Measurements from ENCODE around the gene CRTAP. TPM values are rescaled to one million over a fixed set of nuclear protein-coding genes. Genes with fewer than 3 reads are reported as not detected.

CRTAP gene
- total and polyA plus RNA-seq, 2 of the 13 experiments (the other 11 are each of a cell fraction or from before 2014, with no cell fraction given): 54.2 to 119 TPM

- TF ChIP-seq POGZ (CRISPR knock-in tag; IDR thresholded peaks at IDR 0.05) (no peak; the same call in 1 of the 2 replicates), ZNF644 (CRISPR knock-in tag; IDR thresholded peaks at IDR 0.05; ENCODE audit: low read depth) (no peak), MXD4 (CRISPR knock-in tag; IDR thresholded peaks at IDR 0.05) (peak; percentile 80; the same call in 1 of the 2 replicates), POGK (CRISPR knock-in tag; conservative IDR thresholded peaks at IDR 0.05) (peak; percentile 95), TGIF2 (CRISPR knock-in tag; IDR thresholded peaks at IDR 0.05) (peak; percentile 86), NFE2 (CRISPR knock-in tag; IDR thresholded peaks at IDR 0.05) (no peak), MEIS1 (CRISPR knock-in tag; IDR thresholded peaks at IDR 0.05; ENCODE audit: borderline replicate concordance) (peak; percentile 76; the same call in 1 of the 2 replicates), ZSCAN30 (CRISPR knock-in tag; IDR thresholded peaks at IDR 0.05) (no peak), THAP11 (CRISPR knock-in tag; IDR thresholded peaks at IDR 0.05) (peak; percentile 55), ATAD3A (CRISPR knock-in tag; IDR thresholded peaks at IDR 0.05) (no peak), MBNL3 (CRISPR knock-in tag; conservative IDR thresholded peaks at IDR 0.05) (no peak), ZFP36L1 (CRISPR knock-in tag; IDR thresholded peaks at IDR 0.05) (no peak), ZNF343 (CRISPR knock-in tag; IDR thresholded peaks at IDR 0.05) (peak; percentile 22; the same call in 1 of the 2 replicates), NFAT5 (CRISPR knock-in tag; IDR thresholded peaks at IDR 0.05) (peak; percentile 83; the same call in 1 of the 2 replicates)
- TF ChIP-seq, protein P1, sequence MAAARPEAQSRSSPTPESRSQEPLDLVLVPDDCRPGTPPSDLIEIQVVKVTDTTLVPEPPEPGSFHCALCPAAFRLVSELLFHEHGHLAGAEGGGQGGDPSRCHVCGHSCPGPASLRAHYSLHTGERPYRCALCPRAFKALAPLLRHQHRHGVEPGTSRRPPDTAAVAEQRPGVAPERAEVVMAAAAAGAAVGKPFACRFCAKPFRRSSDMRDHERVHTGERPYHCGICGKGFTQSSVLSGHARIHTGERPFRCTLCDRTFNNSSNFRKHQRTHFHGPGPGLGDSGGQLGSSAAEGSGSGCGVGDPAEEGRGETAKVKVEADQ (CRISPR knock-in tag; IDR thresholded peaks at IDR 0.05; ENCODE audit: borderline replicate concordance): no peak
- TF ChIP-seq, protein P2, sequence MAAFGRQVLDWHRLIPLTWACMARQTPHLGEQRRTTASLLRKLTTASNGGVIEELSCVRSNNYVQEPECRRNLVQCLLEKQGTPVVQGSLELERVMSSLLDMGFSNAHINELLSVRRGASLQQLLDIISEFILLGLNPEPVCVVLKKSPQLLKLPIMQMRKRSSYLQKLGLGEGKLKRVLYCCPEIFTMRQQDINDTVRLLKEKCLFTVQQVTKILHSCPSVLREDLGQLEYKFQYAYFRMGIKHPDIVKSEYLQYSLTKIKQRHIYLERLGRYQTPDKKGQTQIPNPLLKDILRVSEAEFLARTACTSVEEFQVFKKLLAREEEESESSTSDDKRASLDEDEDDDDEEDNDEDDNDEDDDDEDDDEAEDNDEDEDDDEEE (CRISPR knock-in tag; IDR thresholded peaks at IDR 0.05): peak; percentile 70; the same call in 1 of the 2 replicates
- TF ChIP-seq, protein P3, sequence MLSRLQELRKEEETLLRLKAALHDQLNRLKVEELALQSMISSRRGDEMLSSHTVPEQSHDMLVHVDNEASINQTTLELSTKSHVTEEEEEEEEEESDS (CRISPR knock-in tag; IDR thresholded peaks at IDR 0.05; ENCODE audit: borderline replicate concordance): peak; percentile 18; the same call in 1 of the 2 replicates
- TF ChIP-seq, protein P4, sequence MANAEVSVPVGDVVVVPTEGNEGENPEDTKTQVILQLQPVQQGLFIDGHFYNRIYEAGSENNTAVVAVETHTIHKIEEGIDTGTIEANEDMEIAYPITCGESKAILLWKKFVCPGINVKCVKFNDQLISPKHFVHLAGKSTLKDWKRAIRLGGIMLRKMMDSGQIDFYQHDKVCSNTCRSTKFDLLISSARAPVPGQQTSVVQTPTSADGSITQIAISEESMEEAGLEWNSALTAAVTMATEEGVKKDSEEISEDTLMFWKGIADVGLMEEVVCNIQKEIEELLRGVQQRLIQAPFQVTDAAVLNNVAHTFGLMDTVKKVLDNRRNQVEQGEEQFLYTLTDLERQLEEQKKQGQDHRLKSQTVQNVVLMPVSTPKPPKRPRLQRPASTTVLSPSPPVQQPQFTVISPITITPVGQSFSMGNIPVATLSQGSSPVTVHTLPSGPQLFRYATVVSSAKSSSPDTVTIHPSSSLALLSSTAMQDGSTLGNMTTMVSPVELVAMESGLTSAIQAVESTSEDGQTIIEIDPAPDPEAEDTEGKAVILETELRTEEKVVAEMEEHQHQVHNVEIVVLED (CRISPR knock-in tag; IDR thresholded peaks at IDR 0.05; ENCODE audit: borderline replicate concordance): peak; percentile 64; the same call in 1 of the 2 replicates
Measured at GRCh38 chr3:33113772-33114621, at the start of gene CRTAP (continued).

All from HepG2 (cell line).